ENCODE measurements around the gene RNF144A. TPM values are rescaled to one million over a fixed set of nuclear protein-coding genes. Genes with fewer than 3 reads are reported as not detected.

Gene RNF144A
- total and polyA plus RNA-seq, 2 of the 13 experiments (the other 11 are each of a cell fraction or from before 2014, with no cell fraction given) = 13.9 to 16.5 TPM

- no peak overlapping the region for H3K9ac ChIP-seq (ENCODE audit: insufficient read depth, low read depth, low read length)
- ATAC-seq (no peak), DNase-seq (ENCODE audit: low spot score) (no peak), FAIRE-seq (no peak)
- in situ Hi-C loops (cut with HindIII; ENCODE audit: extremely low pct_ligation_motif_present, low pct_unique_long_range_greater_than_20kb) = no loop called here
- H3K4me1 ChIP-seq (ENCODE audit: insufficient read depth, low read length) = peaks cover 29% of the 10 kb centered on the region
- BruUV-seq (replicated peaks) = no TSS peak
- CTCF ChIA-PET (ENCODE audit: low intra/inter-chr PET ratio, low total read pairs) = no interaction called here
- TF ChIP-seq KAT2B (IDR thresholded peaks at IDR 0.05; ENCODE audit: borderline replicate concordance, low read depth, low read length) (no peak), PBX2 (CRISPR knock-in tag; IDR thresholded peaks at IDR 0.05) (no peak), ARNT2 (CRISPR knock-in tag; IDR thresholded peaks at IDR 0.05; ENCODE audit: low read depth) (no peak), HCFC1 (IDR thresholded peaks at IDR 0.05; ENCODE audit: low read depth, low read length) (no peak), NFE2L2 (IDR thresholded peaks at IDR 0.05; ENCODE audit: low read length) (no peak), SAP130 (CRISPR knock-in tag; IDR thresholded peaks at IDR 0.05; ENCODE audit: low read depth) (no peak)
- WGBS (ENCODE audit: low lambda C conversion rate) = 93% methylated on average over 4 of the region's 4 CpGs
- H3K27me3 ChIP-seq (ENCODE audit: control insufficient read depth in 1 of 2, insufficient read depth in 2 of 2, low read length in 2 of 2) = no peaks in the 10 kb centered on the region
- H3K36me3 ChIP-seq (replicated peaks in 1 of 2; ENCODE audit: control insufficient read depth in 1 of 2, insufficient read depth in 2 of 2, low read length in 2 of 2) = no peaks in the 10 kb centered on the region
- no peak overlapping the region for H3K4me2 ChIP-seq (ENCODE audit: low read depth, low read length)
- no peaks in the 10 kb centered on the region for H3K79me2 ChIP-seq (ENCODE audit: insufficient read depth, low read length)
- no peak overlapping the region for H3K4me3 ChIP-seq (replicated peaks in 1 of 3; ENCODE audit: insufficient read depth in 1 of 3, low read depth in 2 of 3, low read length in 3 of 3)
- H4K20me1 ChIP-seq (ENCODE audit: insufficient read depth, low read length) = no peaks in the 10 kb centered on the region
- H2AFZ ChIP-seq (ENCODE audit: low read length) = no peak overlapping the region
- H3K27ac ChIP-seq (ENCODE audit: extremely low read length, insufficient read depth, low read length) = no peak overlapping the region
- intact Hi-C loops (cut with micrococcal nuclease; ENCODE audit: unreplicated experiment) = no loop called here
- POLR2A ChIA-PET = no interaction called here
- H3K9me3 ChIP-seq (ENCODE audit: low read length) = no peaks in the 10 kb centered on the region
Measured at GRCh38 chr2:6954586-6954985, 37.4 kb downstream of the RNF144A start.

DNA sequence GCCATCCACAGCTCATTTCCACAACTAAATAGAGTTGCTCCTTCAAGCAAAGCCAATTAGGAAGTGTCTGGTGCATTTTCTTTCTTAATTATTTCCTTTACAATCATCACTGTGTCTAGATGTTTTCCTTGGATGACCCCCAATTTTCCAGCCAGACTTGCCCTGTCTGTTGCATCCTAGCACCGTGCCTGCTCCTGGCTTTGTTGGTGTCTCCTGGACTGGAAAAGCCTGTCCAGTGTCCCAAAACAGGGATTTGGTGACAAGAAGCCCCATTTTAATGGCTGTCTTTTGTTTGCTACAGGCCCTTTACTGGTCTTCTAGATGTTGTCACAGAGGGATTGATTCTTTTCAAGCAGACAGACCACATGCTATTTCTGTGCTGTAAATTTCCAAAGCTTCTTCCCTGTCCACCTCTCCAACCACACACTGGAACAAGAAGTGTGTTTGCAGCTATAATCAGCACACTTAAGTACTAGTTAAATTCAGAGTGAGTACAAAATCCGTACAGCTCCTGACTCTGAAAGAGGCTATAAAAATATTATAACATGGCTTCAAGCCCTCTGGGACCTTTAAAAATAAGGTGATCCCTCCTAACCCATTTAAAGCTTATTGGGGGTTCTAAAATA is 38.4 kb downstream of the RNF144A start:
- no peak overlapping the region for H3K9ac ChIP-seq (ENCODE audit: insufficient read depth, low read depth, low read length)
- BruUV-seq (replicated peaks) = no TSS peak
- no peak for FAIRE-seq
- H2AFZ ChIP-seq (ENCODE audit: low read length) = no peak overlapping the region
- in situ Hi-C loops (cut with HindIII; ENCODE audit: extremely low pct_ligation_motif_present, low pct_unique_long_range_greater_than_20kb) (no loop called here), intact Hi-C loops (cut with micrococcal nuclease; ENCODE audit: unreplicated experiment) (loop anchor here (5.0 kb wide), 1 partner anchor 33 kb away; no protein-coding TSS in a partner anchor)
- H3K4me2 ChIP-seq (ENCODE audit: low read depth, low read length) = no peak overlapping the region
- POLR2A ChIA-PET = no interaction called here
- H3K9me3 ChIP-seq (ENCODE audit: low read length) = no peaks in the 10 kb centered on the region
- no peaks in the 10 kb centered on the region for H3K27me3 ChIP-seq (ENCODE audit: control insufficient read depth in 1 of 2, insufficient read depth in 2 of 2, low read length in 2 of 2)
- no peak overlapping the region for H3K27ac ChIP-seq (ENCODE audit: extremely low read length, insufficient read depth, low read length)
- H3K36me3 ChIP-seq (replicated peaks in 1 of 2; ENCODE audit: control insufficient read depth in 1 of 2, insufficient read depth in 2 of 2, low read length in 2 of 2) = no peaks in the 10 kb centered on the region
- WGBS (ENCODE audit: low lambda C conversion rate) = 96% methylated on average over 2 of the region's 2 CpGs
- peaks cover 29% of the 10 kb centered on the region for H3K4me1 ChIP-seq (ENCODE audit: insufficient read depth, low read length)
- DNase-seq (ENCODE audit: low spot score) = no peak
- H3K79me2 ChIP-seq (ENCODE audit: insufficient read depth, low read length) = no peaks in the 10 kb centered on the region
- CTCF ChIA-PET (ENCODE audit: low intra/inter-chr PET ratio, low total read pairs) = no interaction called here
- no peak overlapping the region for H3K4me3 ChIP-seq (replicated peaks in 1 of 3; ENCODE audit: insufficient read depth in 1 of 3, low read depth in 2 of 3, low read length in 3 of 3)
- H4K20me1 ChIP-seq (ENCODE audit: insufficient read depth, low read length) = no peaks in the 10 kb centered on the region
- no peak for ATAC-seq
- TF ChIP-seq MIER2 (CRISPR knock-in tag; IDR thresholded peaks at IDR 0.05) (no peak), ZNF562 (CRISPR knock-in tag; IDR thresholded peaks at IDR 0.05; ENCODE audit: borderline replicate concordance) (no peak), SIN3B (IDR thresholded peaks at IDR 0.05; ENCODE audit: low read length) (no peak), ZNF547 (CRISPR knock-in tag; IDR thresholded peaks at IDR 0.05) (no peak), ZNF468 (CRISPR knock-in tag; IDR thresholded peaks at IDR 0.05) (no peak), ZNF10 (CRISPR knock-in tag; IDR thresholded peaks at IDR 0.05; ENCODE audit: borderline replicate concordance, low read depth) (no peak), HMG20B (CRISPR knock-in tag; conservative IDR thresholded peaks at IDR 0.05) (no peak), RBM22 (optimal IDR thresholded peaks at IDR 0.05; ENCODE audit: low read length) (no peak), ARID4A (CRISPR knock-in tag; IDR thresholded peaks at IDR 0.05; ENCODE audit: borderline replicate concordance) (no peak), MEIS2 (CRISPR knock-in tag; IDR thresholded peaks at IDR 0.05) (no peak)

Data from HepG2 (cell line).